Measurements from ENCODE around the gene MBTPS1. TPM values are rescaled to one million over a fixed set of nuclear protein-coding genes. Genes with fewer than 3 reads are reported as not detected.

MBTPS1 gene
- total RNA-seq, 1 donor from 2014 or later = 143 TPM

DNA sequence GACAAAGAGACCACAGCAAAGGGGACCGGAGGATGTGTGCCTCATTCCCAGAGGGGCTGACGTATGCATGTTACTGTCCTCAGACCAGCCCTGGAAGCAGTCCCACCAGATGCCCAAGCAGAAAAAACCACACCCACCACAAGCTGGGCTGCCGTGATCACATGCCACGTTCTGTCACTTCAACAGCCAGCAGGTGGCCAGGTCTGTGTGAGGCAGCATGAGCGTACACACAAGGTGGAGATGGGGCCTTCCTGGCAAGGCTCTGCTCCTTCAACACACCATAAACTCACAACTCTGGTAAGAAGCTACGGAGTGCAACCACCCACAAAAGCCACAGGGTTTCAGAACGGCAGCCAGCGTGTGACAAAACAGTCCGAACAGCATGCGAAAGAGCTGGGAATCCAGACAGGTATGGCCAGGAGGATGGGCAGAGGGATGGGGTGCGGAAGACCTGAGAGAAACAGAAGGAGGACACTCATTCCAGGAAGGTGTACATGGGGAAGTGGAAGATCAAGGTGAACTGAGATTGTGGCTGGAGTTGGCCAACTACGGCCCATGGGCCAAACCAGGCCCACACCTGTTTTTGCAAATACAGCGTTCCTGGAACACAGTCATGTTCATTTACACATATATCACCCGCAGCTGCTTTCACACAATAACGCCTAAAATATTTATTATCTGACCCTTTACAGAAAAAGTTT lies 27.9 kb downstream of the MBTPS1 start:
- peaks cover 40% of the 10 kb centered on the region for H3K36me3 Mint-ChIP-seq

DNA sequence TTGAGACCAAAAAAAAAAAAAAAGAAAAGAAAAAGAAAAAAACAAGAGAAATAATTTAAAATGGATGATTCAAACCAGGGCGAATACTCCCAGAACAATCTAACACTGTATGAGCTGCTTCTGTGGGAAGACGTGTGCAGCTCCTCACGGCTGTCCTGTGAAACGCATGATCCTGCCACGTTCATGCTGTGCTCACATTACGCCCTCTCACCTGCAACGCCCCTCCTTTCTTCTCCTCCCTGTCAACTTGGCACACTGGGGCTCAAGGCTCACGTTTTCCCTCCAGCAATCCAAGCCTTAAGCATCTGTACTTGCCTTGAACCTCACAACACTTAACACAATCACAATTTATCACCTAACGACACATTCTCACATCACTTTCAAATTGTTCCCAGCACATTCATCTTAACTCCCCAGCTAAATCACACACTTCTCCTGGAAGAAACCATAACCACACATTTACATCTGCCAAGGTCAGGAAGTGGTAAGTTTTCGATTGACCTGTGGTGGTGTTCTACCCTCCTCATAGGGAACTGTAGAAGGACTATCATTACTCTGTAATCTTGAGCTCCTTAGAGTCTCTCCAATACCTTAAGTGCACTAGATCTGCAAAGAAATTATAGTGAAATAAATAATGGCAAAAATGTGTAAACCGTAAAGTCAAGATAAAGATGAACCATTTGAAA lies 29.1 kb downstream of the MBTPS1 start:
- no peak overlapping the region for H3K27ac Mint-ChIP-seq
- no peak for DNase-seq (ENCODE audit: low spot score in 2 of 2, unreplicated experiment in 2 of 2)
- TF ChIP-seq, protein P1, sequence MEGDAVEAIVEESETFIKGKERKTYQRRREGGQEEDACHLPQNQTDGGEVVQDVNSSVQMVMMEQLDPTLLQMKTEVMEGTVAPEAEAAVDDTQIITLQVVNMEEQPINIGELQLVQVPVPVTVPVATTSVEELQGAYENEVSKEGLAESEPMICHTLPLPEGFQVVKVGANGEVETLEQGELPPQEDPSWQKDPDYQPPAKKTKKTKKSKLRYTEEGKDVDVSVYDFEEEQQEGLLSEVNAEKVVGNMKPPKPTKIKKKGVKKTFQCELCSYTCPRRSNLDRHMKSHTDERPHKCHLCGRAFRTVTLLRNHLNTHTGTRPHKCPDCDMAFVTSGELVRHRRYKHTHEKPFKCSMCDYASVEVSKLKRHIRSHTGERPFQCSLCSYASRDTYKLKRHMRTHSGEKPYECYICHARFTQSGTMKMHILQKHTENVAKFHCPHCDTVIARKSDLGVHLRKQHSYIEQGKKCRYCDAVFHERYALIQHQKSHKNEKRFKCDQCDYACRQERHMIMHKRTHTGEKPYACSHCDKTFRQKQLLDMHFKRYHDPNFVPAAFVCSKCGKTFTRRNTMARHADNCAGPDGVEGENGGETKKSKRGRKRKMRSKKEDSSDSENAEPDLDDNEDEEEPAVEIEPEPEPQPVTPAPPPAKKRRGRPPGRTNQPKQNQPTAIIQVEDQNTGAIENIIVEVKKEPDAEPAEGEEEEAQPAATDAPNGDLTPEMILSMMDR (IDR thresholded peaks at IDR 0.05; ENCODE audit: unreplicated experiment) = no peak
- no peaks in the 10 kb centered on the region for H3K27me3 Mint-ChIP-seq (ENCODE audit: low read depth)
- H3K36me3 Mint-ChIP-seq = peaks cover 31% of the 10 kb centered on the region
- no peaks in the 10 kb centered on the region for H3K4me1 Mint-ChIP-seq
- H3K9me3 Mint-ChIP-seq = no peaks in the 10 kb centered on the region
- no peak overlapping the region for H3K4me3 Mint-ChIP-seq

More for the DNA sequence above, 27.9 kb downstream of the MBTPS1 start:
- Mint-ChIP-seq H3K27ac (no peak overlapping the region), H3K4me1 (no peaks in the 10 kb centered on the region), H3K27me3 (ENCODE audit: low read depth) (no peaks in the 10 kb centered on the region), H3K4me3 (no peak overlapping the region), H3K9me3 (no peaks in the 10 kb centered on the region)
- TF ChIP-seq, protein P1 (IDR thresholded peaks at IDR 0.05; ENCODE audit: unreplicated experiment) = no peak
- DNase-seq (ENCODE audit: low spot score in 2 of 2, unreplicated experiment in 2 of 2) = no peak

DNA sequence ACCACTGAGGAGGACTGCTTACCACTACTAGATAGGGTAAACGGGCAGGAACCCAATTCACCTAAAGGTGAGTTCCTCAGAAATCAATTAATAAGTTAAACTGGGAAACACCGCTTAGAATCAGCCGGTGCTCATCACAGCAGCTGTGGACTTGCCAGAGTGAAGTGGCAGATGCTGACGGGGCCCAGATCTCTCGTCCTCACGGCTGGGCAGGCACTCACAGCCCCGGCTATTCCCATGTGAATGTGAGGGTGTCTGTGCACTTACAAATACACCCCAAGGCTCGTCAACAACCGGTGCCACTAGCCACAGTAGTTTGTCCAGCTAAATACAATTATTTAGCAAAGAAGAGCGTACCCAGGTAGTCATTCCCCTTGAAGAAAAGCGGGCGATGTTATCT lies 29.7 kb downstream of the MBTPS1 start:
- no peak for DNase-seq (ENCODE audit: low spot score in 2 of 2, unreplicated experiment in 2 of 2)
- Mint-ChIP-seq H3K27me3 (ENCODE audit: low read depth) (no peaks in the 10 kb centered on the region), H3K27ac (no peak overlapping the region), H3K36me3 (peaks cover 32% of the 10 kb centered on the region), H3K4me1 (no peaks in the 10 kb centered on the region), H3K9me3 (no peaks in the 10 kb centered on the region), H3K4me3 (no peak overlapping the region)
- TF ChIP-seq, protein P1 (IDR thresholded peaks at IDR 0.05; ENCODE audit: unreplicated experiment) = no peak

DNA sequence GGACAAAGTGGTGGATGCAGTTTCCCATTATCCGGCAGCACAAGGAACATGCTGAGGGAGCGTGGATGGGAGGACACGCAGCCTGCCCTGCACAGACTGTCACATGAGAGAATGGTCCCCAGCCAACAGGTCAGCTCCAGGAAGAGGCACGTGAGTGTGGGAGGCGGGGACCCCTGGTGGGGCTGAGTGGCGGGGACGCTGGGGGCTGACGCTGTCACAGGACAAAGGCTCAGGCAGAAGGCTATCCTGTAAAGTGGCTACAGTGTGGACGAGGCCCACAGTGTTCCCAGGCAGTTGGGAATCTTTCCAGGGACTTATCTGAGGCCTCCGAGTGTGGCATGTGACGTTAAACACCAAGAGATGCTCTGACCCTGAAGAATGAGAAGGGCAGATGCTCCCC lies 30.4 kb downstream of the MBTPS1 start:
- no peaks in the 10 kb centered on the region for H3K27me3 Mint-ChIP-seq (ENCODE audit: low read depth)
- no peak overlapping the region for H3K27ac Mint-ChIP-seq
- peaks cover 28% of the 10 kb centered on the region for H3K36me3 Mint-ChIP-seq

GRCh38 chr16:84085773-84086172 lies 31.0 kb downstream of the MBTPS1 start:
- Mint-ChIP-seq H3K4me1 (no peaks in the 10 kb centered on the region), H3K27ac (no peak overlapping the region), H3K9me3 (no peaks in the 10 kb centered on the region), H3K36me3 (peaks cover 30% of the 10 kb centered on the region), H3K27me3 (ENCODE audit: low read depth) (no peaks in the 10 kb centered on the region), H3K4me3 (no peak overlapping the region)
- DNase-seq (ENCODE audit: low spot score in 2 of 2, unreplicated experiment in 2 of 2) = no peak
- TF ChIP-seq, protein P1 (IDR thresholded peaks at IDR 0.05; ENCODE audit: unreplicated experiment) = no peak

More for the DNA sequence above, 30.4 kb downstream of the MBTPS1 start:
- no peak overlapping the region for H3K4me3 Mint-ChIP-seq
- H3K4me1 Mint-ChIP-seq = no peaks in the 10 kb centered on the region
- no peak for DNase-seq (ENCODE audit: low spot score in 2 of 2, unreplicated experiment in 2 of 2)
- H3K9me3 Mint-ChIP-seq = no peaks in the 10 kb centered on the region
- TF ChIP-seq, protein P1 (IDR thresholded peaks at IDR 0.05; ENCODE audit: unreplicated experiment) = no peak

All from mesothelial cell of epicardium (in vitro differentiated cells).